HepG2 (cell line): ENCODE data around the gene EXOC7. TPM values are rescaled to one million over a fixed set of nuclear protein-coding genes. Genes with fewer than 3 reads are reported as not detected.

Source experiments
- ATAC-seq: fragments of 200-7000 bp; cut with Tn5 transposase; 3 replicates; pipeline ENCODE4 v1.9.1; 2020; ENCODE audit warnings: mild to moderate bottlenecking, moderate library complexity
- BruUV-seq: library from RNA; stranded (reverse); fragments of 400-500 nt; replicated peaks from 2 replicates; lab custom pipeline; 2021; lab: Mats Ljungman, UMichigan
- CTCF ChIA-PET: fragments of 300-600 bp; formaldehyde crosslinking; extraction: SDS; loops from one replicate; lab custom pipeline; 2021; ENCODE audit warnings: low total read pairs, inconsistent platforms, low intra/inter-chr PET ratio; lab: Yijun Ruan, JAX
- POLR2A ChIA-PET: fragments of 350-600 bp; sonication (Branson Sonifier 250); formaldehyde crosslinking; loops from one replicate; lab custom pipeline; 2020; ENCODE audit warnings: antibody characterized with exemption, inconsistent platforms; lab: Yijun Ruan, JAX
- DNase-seq: peaks from one replicate; pipeline ENCODE4 v3.0.0-alpha.2; 2015; ENCODE audit warnings: low spot score
- FAIRE-seq: peaks from 3 replicates; lab custom pipeline; 2011; peaks lifted over from hg19 to GRCh38; lab: Jason Lieb, UNC
- H2AFZ ChIP-seq: one replicate; pipeline ENCODE4 v1.6.1; 2011; ENCODE audit warnings: low read length, inconsistent platforms
- H3K27ac ChIP-seq: fragments of 300-600 bp; 3 replicates; pipeline ENCODE4 v1.8.0; 2011; ENCODE audit warnings: mixed run types, mild to moderate bottlenecking, mixed read lengths, low read length, inconsistent platforms; ENCODE audit not compliant: insufficient read depth; ENCODE audit errors: extremely low read length
- H3K27me3 ChIP-seq, 2 experiments: fragments of 200-600 bp in 1 of 2; 2 replicates in 1 of 2; 3 replicates in 1 of 2; pipeline versions ENCODE4 v1.6.0 to v1.8.0; 2011; ENCODE audit warnings: low read length in 2 of 2, mild to moderate bottlenecking in 2 of 2, moderate library complexity in 2 of 2, inconsistent platforms in 1 of 2; ENCODE audit not compliant: insufficient read depth in 2 of 2, control insufficient read depth in 1 of 2
- H3K36me3 ChIP-seq, 2 experiments: fragments of 200-600 bp in 1 of 2; replicated peaks in 1 of 2; 2 replicates in 1 of 2; 3 replicates in 1 of 2; pipeline versions ENCODE4 v1.5.1 to v1.8.0; 2011; ENCODE audit warnings: low read length in 2 of 2, inconsistent platforms in 1 of 2; ENCODE audit not compliant: insufficient read depth in 2 of 2, control insufficient read depth in 1 of 2
- H3K4me1 ChIP-seq: 2 replicates; pipeline ENCODE4 v1.5.1; 2012; ENCODE audit warnings: low read length, inconsistent platforms; ENCODE audit not compliant: insufficient read depth
- H3K4me2 ChIP-seq: 2 replicates; pipeline ENCODE4 v1.6.0; 2011; ENCODE audit warnings: low read depth, low read length, inconsistent platforms
- H3K4me3 ChIP-seq, 3 experiments: fragments of 200-600 bp in 1 of 3; sonication (generic), shearing (Covaris generic) in 1 of 3; replicated peaks in 1 of 3; 2 replicates each; pipeline ENCODE4 v1.5.1; 2011 to 2016; ENCODE audit warnings: low read length in 3 of 3, inconsistent platforms in 2 of 3, low read depth in 2 of 3, mild to moderate bottlenecking in 2 of 3, control low read depth in 1 of 3, mixed read lengths in 1 of 3; ENCODE audit not compliant: insufficient read depth in 1 of 3
- H3K79me2 ChIP-seq: one replicate; pipeline ENCODE4 v1.6.1; 2011; ENCODE audit warnings: low read length, inconsistent platforms; ENCODE audit not compliant: insufficient read depth
- H3K9ac ChIP-seq: 2 replicates; pipeline ENCODE4 v1.6.0; 2011; ENCODE audit warnings: mild to moderate bottlenecking, low read depth, low read length, inconsistent platforms; ENCODE audit not compliant: insufficient read depth
- H3K9me3 ChIP-seq: 2 replicates; pipeline ENCODE4 v1.5.1; 2012; ENCODE audit warnings: mild to moderate bottlenecking, low read length
- H4K20me1 ChIP-seq: 2 replicates; pipeline ENCODE4 v1.6.0; 2011; ENCODE audit warnings: inconsistent platforms, mild to moderate bottlenecking, low read length, moderate library complexity; ENCODE audit not compliant: insufficient read depth
- CHD4 ChIP-seq: fragments of 200-600 bp; sonication (generic); IDR thresholded peaks from 2 replicates; pipeline ENCODE4 v1.7.0; 2017; ENCODE audit warnings: mild to moderate bottlenecking, low read length, borderline replicate concordance
- MIER2 ChIP-seq: IDR thresholded peaks from 2 replicates; pipeline ENCODE4 v1.6.1; 2016; ENCODE audit warnings: missing biosample characterization, missing genetic modification reagents
- RBAK ChIP-seq: sonication (generic); formaldehyde crosslinking; IDR thresholded peaks from 2 replicates; pipeline ENCODE4 v1.5.1; 2020; ENCODE audit warnings: mild to moderate bottlenecking, missing genetic modification reagents
- SUZ12 ChIP-seq: fragments of 150-350 bp; IDR thresholded peaks from 2 replicates; pipeline ENCODE4 v1.6.1; 2014; ENCODE audit warnings: low read depth, low read length
- WGBS: methylation state at CpG from one replicate; pipeline ENCODE4 v1.1.6; 2017; ENCODE audit warnings: low lambda C conversion rate; 5-methylcytosine and 5-hydroxymethylcytosine counted together
- in situ Hi-C: cut with HindIII; loops from 2 replicates; pipeline ENCODE4 v1.10.0; 2017; ENCODE audit warnings: low pct_unique_long_range_greater_than_20kb; ENCODE audit not compliant: extremely low pct_ligation_motif_present
- intact Hi-C: fragments of 100-400 bp; cut with micrococcal nuclease; formaldehyde crosslinking; loops from one replicate; pipeline ENCODE4 v1.10.0; 2022; ENCODE audit not compliant: unreplicated experiment
- polyA plus RNA-seq, 8 experiments: library from polyadenylated mRNA; depleted of rRNA in 3 of 8; stranded (reverse) in 7 of 8; unstranded in 1 of 8; fragments of >200 nt; fragmentation: Illumina TruSeq in 4 of 8; extraction: Trizol in 4 of 8; gene quantifications; 2 replicates each; pipeline versions ENCODE4 v1.2.1 to v1.2.3, GENCODE V29; 2011 to 2016; ENCODE audit warnings: low read depth in 4 of 8, missing spikeins in 1 of 8, mixed read lengths in 1 of 8; ENCODE audit not compliant: insufficient read depth in 1 of 8
- total RNA-seq, 5 experiments: library from RNA; depleted of rRNA; stranded (reverse); fragments of >200 nt; fragmentation: Illumina TruSeq; extraction: Trizol; gene quantifications; 2 replicates each; pipeline ENCODE4 v1.2.3, GENCODE V29; 2016; ENCODE audit warnings: low read depth in 1 of 5
- TF ChIP-seq, protein P1 (sequence below), 2 experiments: sonication (generic) in 1 of 2; formaldehyde crosslinking in 1 of 2; IDR thresholded peaks; 2 replicates each; pipeline versions ENCODE4 v1.6.1 to v1.9.0; 2014 to 2022; ENCODE audit warnings: antibody characterized with exemption in 1 of 2, borderline replicate concordance in 1 of 2, inconsistent platforms in 1 of 2, low read depth in 1 of 2, missing genetic modification reagents in 1 of 2

Gene EXOC7
- total and polyA plus RNA-seq, 2 of the 13 experiments (the other 11 are each of a cell fraction or from before 2014, with no cell fraction given) = 86.9 to 116 TPM

DNA sequence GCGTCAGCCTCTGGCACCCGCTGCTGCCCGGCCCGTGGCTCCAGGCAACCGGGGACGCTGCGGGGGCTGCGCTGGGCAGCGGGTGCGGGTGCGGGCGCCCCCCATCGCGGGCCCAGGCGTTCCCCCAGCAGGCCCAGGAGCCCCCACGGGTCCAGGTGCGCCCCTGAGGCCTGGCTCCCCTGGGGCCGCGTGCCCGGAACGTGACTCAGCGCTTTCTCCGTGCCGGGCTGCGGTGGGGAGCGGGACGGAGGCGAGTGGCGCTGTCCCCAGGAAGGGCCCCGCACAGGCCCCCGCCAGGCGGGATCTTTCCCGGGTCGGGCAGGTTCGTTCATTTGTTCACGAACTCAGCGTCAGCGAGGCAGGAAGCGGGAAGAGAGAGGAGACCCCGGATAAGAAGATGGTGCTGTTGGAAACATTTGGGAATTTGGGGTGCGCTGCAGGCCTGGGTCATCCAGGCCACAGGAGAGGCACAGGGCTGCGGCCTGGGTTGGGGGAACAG is 18.4 kb upstream of the EXOC7 start (continued):
- TF ChIP-seq, protein P1, sequence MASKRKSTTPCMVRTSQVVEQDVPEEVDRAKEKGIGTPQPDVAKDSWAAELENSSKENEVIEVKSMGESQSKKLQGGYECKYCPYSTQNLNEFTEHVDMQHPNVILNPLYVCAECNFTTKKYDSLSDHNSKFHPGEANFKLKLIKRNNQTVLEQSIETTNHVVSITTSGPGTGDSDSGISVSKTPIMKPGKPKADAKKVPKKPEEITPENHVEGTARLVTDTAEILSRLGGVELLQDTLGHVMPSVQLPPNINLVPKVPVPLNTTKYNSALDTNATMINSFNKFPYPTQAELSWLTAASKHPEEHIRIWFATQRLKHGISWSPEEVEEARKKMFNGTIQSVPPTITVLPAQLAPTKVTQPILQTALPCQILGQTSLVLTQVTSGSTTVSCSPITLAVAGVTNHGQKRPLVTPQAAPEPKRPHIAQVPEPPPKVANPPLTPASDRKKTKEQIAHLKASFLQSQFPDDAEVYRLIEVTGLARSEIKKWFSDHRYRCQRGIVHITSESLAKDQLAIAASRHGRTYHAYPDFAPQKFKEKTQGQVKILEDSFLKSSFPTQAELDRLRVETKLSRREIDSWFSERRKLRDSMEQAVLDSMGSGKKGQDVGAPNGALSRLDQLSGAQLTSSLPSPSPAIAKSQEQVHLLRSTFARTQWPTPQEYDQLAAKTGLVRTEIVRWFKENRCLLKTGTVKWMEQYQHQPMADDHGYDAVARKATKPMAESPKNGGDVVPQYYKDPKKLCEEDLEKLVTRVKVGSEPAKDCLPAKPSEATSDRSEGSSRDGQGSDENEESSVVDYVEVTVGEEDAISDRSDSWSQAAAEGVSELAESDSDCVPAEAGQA (IDR thresholded peaks at IDR 0.05; ENCODE audit: low read depth) = 0 out of 2 replicates have a peak, but pooled peaks have one; percentile 11
- TF ChIP-seq, protein P1 (CRISPR knock-in tag; IDR thresholded peaks at IDR 0.05; ENCODE audit: borderline replicate concordance) = no peak
- no peak for TF ChIP-seq MIER2 (CRISPR knock-in tag)
- TF ChIP-seq RBAK (CRISPR knock-in tag) = no peak

DNA sequence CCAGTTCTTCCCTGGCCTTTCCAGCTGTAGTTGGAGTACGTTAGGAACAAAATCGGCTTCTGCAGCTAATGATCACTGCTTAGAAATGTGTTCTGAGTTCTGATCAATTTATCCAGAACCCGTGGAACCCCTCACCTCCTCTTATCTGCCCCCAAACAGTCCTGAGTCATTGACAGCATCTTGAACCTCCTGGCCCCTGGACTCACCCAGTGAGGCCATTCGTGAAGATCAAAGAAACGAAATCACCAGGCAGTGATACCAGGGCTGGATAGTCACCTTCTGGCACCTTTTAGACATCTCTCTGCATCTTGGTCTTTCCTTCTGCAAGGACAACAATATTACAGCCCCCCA is 17.0 kb upstream of the EXOC7 start:
- Histone ChIP-seq H3K4me2 (peak overlapping the region; percentile 53), H3K36me3 (no peaks in the 10 kb centered on the region), H3K27me3 (peaks cover 0 to 13% of the 10 kb centered on the region in 2 experiments; a peak in 3 of 5 replicates), H2AFZ (no peak overlapping the region), H3K79me2 (no peaks in the 10 kb centered on the region), H3K27ac (no peak overlapping the region), H3K9ac (no peak overlapping the region), H3K4me3 (no peak overlapping the region), H3K9me3 (no peaks in the 10 kb centered on the region), H4K20me1 (no peaks in the 10 kb centered on the region), H3K4me1 (peaks cover 28% of the 10 kb centered on the region)
- ChIA-PET POLR2A (interaction anchor here (1.1 to 3.1 kb wide), 4 partner anchors 17 to 160 kb away, joined by 3 to 14 read pairs (median 6); no protein-coding TSS in a partner anchor), CTCF (interaction anchor here (0.6 to 5.1 kb wide), 7 partner anchors 18 to 159 kb away, joined by 3 to 78 read pairs (median 20); no protein-coding TSS in a partner anchor)
- FAIRE-seq = peak; percentile 26
- no TSS peak for BruUV-seq
- intact Hi-C loops = loop anchor here (1.0 kb wide), 3 partner anchors 33 to 159 kb away; no protein-coding TSS in a partner anchor
- in situ Hi-C loops = loop anchor here (5.0 kb wide), 2 partner anchors 37 to 157 kb away; no protein-coding TSS in a partner anchor
- DNase-seq = no peak
- TF ChIP-seq CHD4 = 0 out of 2 replicates have a peak, but pooled peaks have one; percentile 3
- TF ChIP-seq SUZ12 = no peak
- WGBS = 48% methylated on average over 5 of the region's 5 CpGs
- no peak for ATAC-seq
